GM12801 (cell line): ENCODE data around the gene ANGPTL1.

ENCODE experiments used
- CTCF ChIP-seq: IDR thresholded peaks from one replicate; pipeline ENCODE4 v1.5.1; 2011; ENCODE audit warnings: control low read depth; ENCODE audit not compliant: insufficient read length; ENCODE audit errors: extremely low read depth

ANGPTL1 gene

GRCh38 chr1:178881950-178882349 lies 11.1 kb upstream of the ANGPTL1 start:
- TF ChIP-seq CTCF: no peak

- no peak for TF ChIP-seq CTCF
Measured at GRCh38 chr1:178877896-178878295, 7.0 kb upstream of the ANGPTL1 start.

GRCh38 chr1:178875936-178876335 lies 5.1 kb upstream of the ANGPTL1 start:
- no peak for TF ChIP-seq CTCF

GRCh38 chr1:178874966-178875365 lies 4.1 kb upstream of the ANGPTL1 start:
- TF ChIP-seq CTCF: no peak

- TF ChIP-seq CTCF: no peak
Measured at GRCh38 chr1:178871551-178872320, 859 bp upstream of the ANGPTL1 start.

- no peak for TF ChIP-seq CTCF
Measured at GRCh38 chr1:178870221-178870620, 656 bp downstream of the ANGPTL1 start.

- no peak for TF ChIP-seq CTCF
Measured at GRCh38 chr1:178869119-178869697, 1.7 kb downstream of the ANGPTL1 start.
